ENCODE results near the gene MBD4.

GRCh38 chr3:129421236-129421883 is 18.4 kb downstream of the MBD4 start:
- TF ChIP-seq EZH2phosphoT487 (IDR thresholded peaks at IDR 0.05; ENCODE audit: borderline replicate concordance, low read length) = no peak
- no peak for TF ChIP-seq CTCF (conservative IDR thresholded peaks at IDR 0.05; ENCODE audit: low read depth, low read length)
- TF ChIP-seq EZH2 (IDR thresholded peaks at IDR 0.05; ENCODE audit: low read length, unreplicated experiment) = no peak
